IPS-15b (cell line): ENCODE results near the gene SMYD4.

Experiments used
- H3K27me3 ChIP-seq: one replicate; pipeline ENCODE4 v1.6.1; 2013; ENCODE audit warnings: low read length; ENCODE audit not compliant: control insufficient read depth, insufficient read depth
- H3K36me3 ChIP-seq: one replicate; pipeline ENCODE4 v1.6.1; 2013; ENCODE audit warnings: low read length; ENCODE audit not compliant: control insufficient read depth, insufficient read depth
- H3K4me1 ChIP-seq: one replicate; pipeline ENCODE4 v1.6.1; 2013; ENCODE audit warnings: mild to moderate bottlenecking, low read length; ENCODE audit not compliant: control insufficient read depth, insufficient read depth
- H3K4me3 ChIP-seq: one replicate; pipeline ENCODE4 v1.5.1; 2013; ENCODE audit warnings: low read depth, low read length
- H3K9ac ChIP-seq: one replicate; pipeline ENCODE4 v1.6.1; 2013; ENCODE audit warnings: low read depth, mild to moderate bottlenecking, low read length
- H3K9me3 ChIP-seq: one replicate; pipeline ENCODE4 v1.6.1; 2013; ENCODE audit warnings: mild to moderate bottlenecking, low read length; ENCODE audit not compliant: control insufficient read depth, insufficient read depth

SMYD4 gene

DNA sequence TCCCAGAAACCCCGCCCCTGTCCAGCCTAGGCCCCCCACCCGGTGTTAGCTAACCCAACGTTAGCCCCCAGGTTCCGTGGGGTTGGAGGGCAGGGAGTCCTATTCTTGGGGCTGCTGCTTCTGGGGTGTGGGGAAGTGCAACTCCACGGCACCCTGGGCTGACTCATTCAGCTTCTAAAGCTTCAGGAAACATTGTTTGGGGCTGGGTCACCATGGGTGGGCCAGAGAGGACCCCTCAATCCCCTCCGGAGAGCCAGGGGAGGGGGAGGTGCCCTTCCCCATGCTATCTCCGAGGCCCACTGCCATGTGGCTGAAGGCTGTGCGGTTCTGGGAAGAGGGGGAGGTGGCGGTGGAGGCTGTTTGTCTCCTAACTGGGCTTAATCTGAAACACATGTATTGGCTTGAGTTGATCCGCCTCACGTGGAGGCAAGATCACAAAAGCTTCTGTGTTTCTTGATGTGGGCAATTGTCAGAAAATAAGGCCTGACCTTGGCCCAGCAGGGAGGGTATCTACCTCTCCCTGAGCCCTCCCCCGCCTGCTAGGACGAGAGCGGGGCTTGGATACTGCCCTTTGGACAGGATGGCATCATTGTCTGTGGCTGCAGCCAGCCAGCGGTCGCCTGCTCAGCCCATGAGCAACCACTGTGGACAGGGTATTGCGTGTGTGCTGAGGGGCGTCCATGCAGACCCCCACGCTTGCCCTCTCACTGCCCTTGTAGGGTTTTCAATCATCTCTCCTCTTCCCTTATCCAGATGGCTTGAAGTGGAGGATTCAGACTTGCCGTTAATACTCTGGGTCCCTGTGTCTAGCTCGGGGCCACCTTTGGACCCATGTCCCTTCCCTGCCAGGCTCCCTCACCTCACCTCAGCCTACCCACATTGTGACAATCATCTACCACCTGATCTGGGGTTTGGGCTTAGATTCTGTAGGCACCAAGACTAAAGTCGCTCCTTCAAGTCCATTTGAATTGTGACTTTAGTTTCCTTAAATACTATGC lies 66.5 kb downstream of the SMYD4 start:
- Histone ChIP-seq H3K9me3 (no peaks in the 10 kb centered on the region), H3K9ac (no peak overlapping the region), H3K36me3 (no peaks in the 10 kb centered on the region), H3K4me3 (peak overlapping the region; percentile 32), H3K27me3 (no peaks in the 10 kb centered on the region), H3K4me1 (peaks cover 13% of the 10 kb centered on the region)

DNA sequence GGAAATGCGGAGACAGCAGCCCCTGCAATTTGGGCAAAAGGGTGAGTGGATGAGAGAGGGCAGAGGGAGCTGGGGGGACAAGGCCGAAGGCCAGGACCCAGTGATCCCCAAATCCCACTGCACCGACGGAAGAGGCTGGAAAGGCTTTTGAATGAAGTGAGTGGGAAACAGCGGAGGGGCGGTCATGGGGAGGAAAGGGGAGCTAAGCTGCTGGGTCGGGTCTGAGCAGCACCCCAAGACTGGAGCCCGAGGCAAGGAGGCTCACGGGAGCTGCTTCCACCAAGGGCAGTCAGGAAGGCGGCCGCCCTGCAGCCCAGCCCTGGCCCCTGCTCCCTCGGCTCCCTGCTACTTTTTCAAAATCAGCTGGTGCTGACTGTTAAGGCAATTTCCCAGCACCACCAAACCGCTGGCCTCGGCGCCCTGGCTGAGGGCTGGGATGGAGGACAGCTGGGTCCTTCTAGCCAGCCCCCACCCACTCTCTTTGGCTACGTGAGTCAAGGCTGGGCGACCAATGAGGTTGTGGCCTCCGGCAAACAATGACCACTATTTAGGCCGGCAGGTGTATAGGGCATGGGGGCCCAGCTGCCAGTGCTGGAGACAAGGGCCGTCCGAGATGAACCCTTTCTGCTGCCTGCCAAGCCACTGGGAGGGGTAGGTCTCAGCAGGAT lies 67.3 kb downstream of the SMYD4 start:
- Histone ChIP-seq H3K4me3 (peak overlapping the region; percentile 23), H3K36me3 (no peaks in the 10 kb centered on the region), H3K4me1 (peaks cover 13% of the 10 kb centered on the region), H3K9ac (peak overlapping the region; percentile 49), H3K9me3 (no peaks in the 10 kb centered on the region), H3K27me3 (no peaks in the 10 kb centered on the region)

DNA sequence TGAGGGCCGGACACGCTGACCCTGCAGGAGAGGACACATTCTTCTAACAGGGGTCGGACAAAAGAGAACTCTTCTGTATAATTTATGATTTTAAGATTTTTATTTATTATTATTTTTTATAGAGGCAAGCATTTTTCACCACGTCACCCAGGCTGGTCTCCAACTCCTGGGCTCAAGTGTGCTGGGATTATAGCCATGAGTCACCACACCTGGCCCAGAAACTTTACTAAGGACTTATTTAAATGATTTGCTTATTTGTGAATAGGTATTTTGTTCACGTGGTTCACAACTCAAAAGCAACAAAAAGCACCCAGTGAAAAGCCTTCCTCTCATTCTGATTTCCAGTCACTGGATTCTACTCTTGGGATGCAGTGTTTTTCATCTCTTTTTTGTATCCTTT lies 70.2 kb downstream of the SMYD4 start:
- Histone ChIP-seq H3K36me3 (no peaks in the 10 kb centered on the region), H3K9ac (no peak overlapping the region), H3K4me1 (peaks cover 13% of the 10 kb centered on the region), H3K9me3 (no peaks in the 10 kb centered on the region), H3K4me3 (no peak overlapping the region), H3K27me3 (no peaks in the 10 kb centered on the region)

DNA sequence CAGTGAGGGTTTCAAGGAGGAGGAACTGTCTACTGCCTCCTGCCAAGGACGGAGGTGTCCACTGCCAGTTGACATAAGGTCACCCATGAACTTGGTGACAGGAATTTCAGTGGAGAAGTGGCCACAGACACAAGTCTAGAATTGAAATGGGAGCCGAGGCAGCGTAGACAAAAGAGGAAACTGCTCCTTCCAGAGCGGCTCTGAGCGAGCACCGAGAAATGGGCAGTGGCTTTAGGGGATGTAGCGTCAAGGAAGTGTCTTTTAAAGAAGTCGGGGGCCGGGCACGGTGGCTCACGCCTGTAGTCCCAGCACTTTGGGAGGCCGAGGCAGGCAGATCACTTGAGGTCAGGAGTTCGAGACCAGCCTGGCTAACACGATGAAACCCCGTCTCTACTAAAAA lies 70.9 kb downstream of the SMYD4 start:
- Histone ChIP-seq H3K4me1 (peaks cover 13% of the 10 kb centered on the region), H3K27me3 (no peaks in the 10 kb centered on the region), H3K4me3 (no peak overlapping the region), H3K36me3 (no peaks in the 10 kb centered on the region), H3K9me3 (no peaks in the 10 kb centered on the region), H3K9ac (no peak overlapping the region)

DNA sequence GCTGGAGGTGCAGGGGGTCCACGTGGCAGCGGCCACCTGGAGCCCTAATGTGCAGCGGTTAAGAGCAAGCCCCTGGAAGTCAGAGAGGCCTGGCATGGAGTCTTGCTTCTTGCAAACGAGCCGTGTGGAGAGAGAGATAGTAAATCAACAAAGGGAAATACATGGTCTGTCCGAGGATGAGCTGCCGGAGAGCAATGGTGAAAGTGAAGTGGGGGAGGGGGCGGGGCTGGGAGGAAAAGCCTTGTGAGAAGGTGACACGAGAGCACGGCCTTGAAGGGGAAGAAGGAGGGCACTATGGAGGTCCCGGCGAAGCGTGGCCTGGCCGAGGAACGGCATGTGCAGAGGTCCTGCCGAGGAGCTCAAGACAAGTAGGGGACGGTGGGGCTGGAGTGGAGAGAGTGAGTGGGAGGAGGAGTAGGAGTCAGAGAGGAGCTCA lies 73.9 kb downstream of the SMYD4 start:
- H3K4me3 ChIP-seq, result no peak overlapping the region
- H3K9ac ChIP-seq, result no peak overlapping the region
- no peaks in the 10 kb centered on the region for H3K9me3 ChIP-seq
- H3K4me1 ChIP-seq, result no peaks in the 10 kb centered on the region
- H3K27me3 ChIP-seq, result no peaks in the 10 kb centered on the region
- no peaks in the 10 kb centered on the region for H3K36me3 ChIP-seq

DNA sequence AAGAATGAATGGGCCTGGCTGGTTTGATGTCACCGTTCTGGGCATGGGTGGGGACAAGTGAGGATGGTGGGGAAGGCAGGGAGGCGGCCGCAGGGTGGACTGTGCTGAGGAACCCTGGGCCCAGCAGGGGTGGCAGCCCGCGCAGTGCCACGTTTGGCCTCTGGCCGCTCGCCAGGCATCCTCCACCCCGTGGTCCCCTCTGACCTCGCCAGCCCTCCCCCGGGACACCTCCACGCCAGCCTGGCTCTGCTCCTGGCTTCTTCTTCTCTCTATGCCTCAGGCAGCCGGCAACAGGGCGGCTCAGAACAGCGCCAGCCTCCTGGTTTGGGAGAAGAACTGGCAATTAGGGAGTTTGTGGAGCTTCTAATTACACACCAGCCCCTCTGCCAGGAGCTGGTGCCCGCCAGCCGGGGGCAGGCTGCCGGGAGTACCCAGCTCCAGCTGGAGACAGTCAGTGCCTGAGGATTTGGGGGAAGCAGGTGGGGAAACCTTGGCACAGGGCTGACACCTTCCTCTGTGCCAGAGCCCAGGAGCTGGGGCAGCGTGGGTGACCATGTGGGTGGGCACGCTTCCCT lies 74.4 kb downstream of the SMYD4 start:
- H3K9ac ChIP-seq, result no peak overlapping the region
- H3K4me3 ChIP-seq, result no peak overlapping the region
- H3K9me3 ChIP-seq, result no peaks in the 10 kb centered on the region
- H3K4me1 ChIP-seq, result no peaks in the 10 kb centered on the region
- no peaks in the 10 kb centered on the region for H3K27me3 ChIP-seq
- H3K36me3 ChIP-seq, result no peaks in the 10 kb centered on the region

DNA sequence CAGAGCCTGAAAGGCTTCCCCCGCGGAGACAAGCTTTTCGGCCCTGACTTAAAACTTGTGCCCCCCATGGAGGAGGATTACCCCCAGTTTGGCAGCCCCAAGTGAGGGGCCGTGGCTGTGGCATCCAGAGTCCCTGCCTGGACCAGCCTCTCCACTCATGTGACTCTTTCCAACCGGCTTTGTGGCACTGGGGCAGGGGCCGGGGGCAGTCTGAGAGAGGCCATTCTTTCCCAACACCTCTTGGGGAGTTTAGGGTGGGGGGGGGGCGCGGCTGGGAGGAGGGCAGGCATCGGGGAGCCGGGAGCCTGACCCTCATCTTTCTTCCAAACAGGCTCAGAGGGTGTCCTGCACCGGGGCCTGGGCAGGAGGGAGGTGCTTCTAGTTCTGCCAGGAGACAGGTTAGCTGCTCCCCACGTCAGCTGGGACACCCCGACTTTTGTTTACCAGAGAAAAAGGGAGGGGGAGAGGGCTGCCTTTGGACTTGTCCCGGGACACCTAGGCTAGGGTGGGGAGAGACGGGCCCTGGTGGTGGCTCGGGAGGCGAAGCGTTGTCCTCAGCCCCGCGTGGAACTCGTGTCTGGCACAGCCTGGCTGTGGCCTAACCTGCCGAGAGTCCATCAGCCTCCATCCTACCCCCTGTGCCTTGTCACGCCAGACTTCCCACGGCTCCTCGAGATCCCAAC lies 75.1 kb downstream of the SMYD4 start:
- H3K4me3 ChIP-seq, result no peak overlapping the region
- H3K9ac ChIP-seq, result no peak overlapping the region
- H3K9me3 ChIP-seq, result no peaks in the 10 kb centered on the region
- no peaks in the 10 kb centered on the region for H3K27me3 ChIP-seq
- H3K4me1 ChIP-seq, result no peaks in the 10 kb centered on the region
- no peaks in the 10 kb centered on the region for H3K36me3 ChIP-seq

DNA sequence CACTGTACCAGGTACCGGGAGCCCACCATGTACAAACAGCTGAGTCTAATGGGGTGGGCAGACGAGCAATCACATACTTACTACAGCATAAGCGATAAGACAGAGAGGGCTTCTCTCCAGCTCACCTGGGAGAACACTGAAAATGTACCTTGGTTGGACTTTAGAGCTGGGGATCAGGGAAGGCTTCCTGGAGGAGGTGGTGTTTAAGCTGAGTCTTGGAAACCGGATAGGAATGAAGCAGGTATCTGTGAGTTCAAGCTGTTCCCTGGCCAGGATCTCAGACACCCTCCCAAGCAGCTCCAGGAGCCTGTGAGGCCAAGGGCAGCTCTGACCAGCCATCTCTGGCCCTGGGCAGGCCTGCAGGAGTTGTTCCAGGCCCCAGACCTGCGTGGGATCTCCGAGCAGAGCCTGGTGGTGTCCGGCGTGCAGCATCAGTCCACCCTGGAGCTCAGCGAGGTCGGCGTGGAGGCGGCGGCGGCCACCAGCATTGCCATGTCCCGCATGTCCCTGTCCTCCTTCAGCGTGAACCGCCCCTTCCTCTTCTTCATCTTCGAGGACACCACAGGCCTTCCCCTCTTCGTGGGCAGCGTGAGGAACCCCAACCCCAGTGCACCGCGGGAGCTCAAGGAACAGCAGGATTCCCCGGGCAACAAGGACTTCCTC lies 75.8 kb downstream of the SMYD4 start:
- no peaks in the 10 kb centered on the region for H3K27me3 ChIP-seq
- no peaks in the 10 kb centered on the region for H3K36me3 ChIP-seq
- H3K4me3 ChIP-seq, result no peak overlapping the region
- H3K4me1 ChIP-seq, result no peaks in the 10 kb centered on the region
- no peaks in the 10 kb centered on the region for H3K9me3 ChIP-seq
- H3K9ac ChIP-seq, result no peak overlapping the region

DNA sequence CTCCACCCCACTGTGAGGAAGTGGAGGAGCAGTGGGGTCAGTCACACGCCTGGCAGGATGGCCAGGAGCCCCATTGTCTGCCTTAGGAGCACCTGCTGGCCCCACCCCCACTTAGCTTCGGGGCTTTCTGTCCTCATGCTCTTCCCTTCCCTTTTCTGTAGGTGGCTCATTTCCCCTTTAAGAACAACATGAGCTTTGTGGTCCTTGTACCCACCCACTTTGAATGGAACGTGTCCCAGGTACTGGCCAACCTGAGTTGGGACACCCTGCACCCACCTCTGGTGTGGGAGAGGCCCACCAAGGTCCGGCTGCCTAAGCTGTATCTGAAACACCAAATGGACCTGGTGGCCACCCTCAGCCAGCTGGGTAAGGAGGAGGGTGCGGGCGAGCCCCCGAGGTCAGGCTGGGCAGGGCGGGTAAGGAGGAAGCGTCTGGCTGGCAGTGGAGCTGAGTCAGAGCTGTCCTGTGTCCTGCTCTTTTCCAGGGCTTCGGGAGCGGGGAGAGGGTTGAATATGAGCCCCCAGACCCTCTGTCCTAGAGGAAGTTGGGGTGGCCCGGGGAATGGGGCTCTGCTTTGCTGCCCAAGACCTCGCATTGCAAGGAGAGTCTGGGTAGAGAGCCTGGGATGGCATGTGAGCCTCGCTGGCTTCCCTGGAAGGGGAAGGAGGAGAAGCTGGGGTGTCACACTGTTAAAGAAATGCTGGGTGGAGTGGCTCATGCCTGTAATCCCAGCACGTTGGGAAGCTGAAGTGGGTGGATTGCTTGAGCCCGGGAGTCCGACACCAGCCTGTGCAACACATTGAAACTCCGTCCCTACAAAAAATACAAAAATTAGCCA lies 77.1 kb downstream of the SMYD4 start:
- no peak overlapping the region for H3K9ac ChIP-seq
- no peaks in the 10 kb centered on the region for H3K27me3 ChIP-seq
- no peak overlapping the region for H3K4me3 ChIP-seq

DNA sequence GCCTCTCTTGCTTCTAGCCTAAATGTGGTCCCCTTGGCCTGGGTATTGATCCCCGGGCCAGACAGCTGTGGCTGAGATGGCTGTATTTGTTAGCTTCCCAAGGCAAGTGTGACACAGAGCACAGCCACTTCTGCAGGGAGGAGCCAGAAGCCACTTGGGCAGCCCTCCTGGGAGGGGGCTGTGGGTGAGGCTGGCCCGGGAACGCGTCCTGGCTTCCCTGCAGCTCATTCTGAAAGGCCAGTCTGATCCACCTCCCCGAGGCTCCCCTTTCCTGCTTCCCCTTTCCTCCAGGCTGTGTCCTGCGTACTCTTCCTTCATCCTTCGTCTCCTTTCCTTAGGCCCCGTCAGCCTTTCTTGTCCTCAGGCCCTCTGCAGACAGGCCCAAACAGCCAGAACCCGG lies 79.1 kb downstream of the SMYD4 start:
- Histone ChIP-seq H3K27me3 (no peaks in the 10 kb centered on the region), H3K9ac (no peak overlapping the region), H3K4me1 (no peaks in the 10 kb centered on the region), H3K4me3 (no peak overlapping the region), H3K36me3 (no peaks in the 10 kb centered on the region), H3K9me3 (no peaks in the 10 kb centered on the region)

More for the DNA sequence above, 77.1 kb downstream of the SMYD4 start:
- H3K9me3 ChIP-seq, result no peaks in the 10 kb centered on the region
- H3K36me3 ChIP-seq, result no peaks in the 10 kb centered on the region
- H3K4me1 ChIP-seq, result no peaks in the 10 kb centered on the region
